Activated CD4-positive, alpha-beta T cell treated with anti-CD3 and anti-CD28 coated beads, Interleukin-2, amount 50 U/mL, for 24 hours (primary cell): ENCODE data around the gene MRPL36.

Experiments used
- DNase-seq, 2 donors: peaks; one replicate each; pipeline ENCODE4 v3.0.0-alpha.2; 2020; ENCODE audit warnings: low read depth in 1 of 2, low spot score in 1 of 2

MRPL36 gene

DNA sequence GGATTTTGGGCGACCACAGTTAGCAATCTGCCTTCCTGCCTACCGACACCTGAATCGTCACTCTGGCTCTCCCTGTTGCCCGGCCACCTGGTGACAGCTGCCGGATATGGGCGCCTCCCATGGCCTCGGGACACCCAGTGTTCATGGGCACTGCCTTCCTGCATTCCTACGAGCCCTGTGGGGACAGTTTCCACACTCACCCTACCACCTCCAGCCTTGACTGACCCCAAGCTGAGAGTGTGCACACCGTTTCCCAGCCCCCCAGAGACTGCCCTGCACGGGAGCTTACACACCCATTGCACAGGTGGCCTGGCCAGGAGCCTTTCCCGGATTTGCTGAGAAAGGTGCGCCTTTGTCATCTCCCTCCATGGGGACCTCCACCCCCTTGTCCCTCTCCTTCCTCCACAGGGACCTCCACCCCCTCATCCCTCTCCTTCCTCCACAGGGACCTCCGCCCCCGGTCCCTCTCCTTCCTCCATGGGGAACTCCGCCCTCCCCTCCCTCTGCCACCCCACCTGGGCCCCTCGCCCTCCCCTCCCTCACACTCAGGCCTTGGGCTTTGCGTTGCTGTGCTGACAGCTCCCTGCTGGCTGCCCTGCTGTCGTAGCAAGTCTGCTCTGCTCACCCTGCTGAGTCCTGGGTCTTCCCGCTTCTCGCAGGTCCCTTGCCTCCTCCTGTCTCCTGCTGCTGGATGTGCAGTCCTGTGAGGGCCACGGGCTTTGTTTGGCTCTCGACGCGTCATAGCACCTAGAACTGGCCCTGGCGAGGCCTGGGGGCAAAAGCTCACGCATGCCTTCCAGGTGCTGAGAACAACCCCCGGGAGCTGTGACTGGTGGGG lies 48.4 kb downstream of the MRPL36 start:
- DNase-seq = no peak

DNA sequence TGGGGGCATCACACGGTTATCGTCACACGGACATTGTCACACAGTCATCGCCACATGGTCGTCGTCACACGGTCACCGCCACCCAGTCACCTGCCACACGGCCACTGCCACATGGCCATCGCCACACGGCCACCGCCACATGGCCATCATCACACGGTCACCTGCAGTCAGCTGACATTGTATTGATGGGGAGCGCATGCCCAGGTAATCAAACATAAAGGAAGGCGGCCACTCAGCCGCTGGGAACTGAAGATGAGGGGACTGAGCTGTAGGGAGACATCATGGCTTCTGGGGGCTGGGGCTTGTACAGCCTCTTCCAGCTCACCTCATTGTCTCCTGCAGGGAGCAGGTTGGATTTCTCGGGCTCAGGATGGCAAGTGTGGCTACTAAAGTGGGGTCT lies 49.2 kb downstream of the MRPL36 start:
- no peak for DNase-seq

DNA sequence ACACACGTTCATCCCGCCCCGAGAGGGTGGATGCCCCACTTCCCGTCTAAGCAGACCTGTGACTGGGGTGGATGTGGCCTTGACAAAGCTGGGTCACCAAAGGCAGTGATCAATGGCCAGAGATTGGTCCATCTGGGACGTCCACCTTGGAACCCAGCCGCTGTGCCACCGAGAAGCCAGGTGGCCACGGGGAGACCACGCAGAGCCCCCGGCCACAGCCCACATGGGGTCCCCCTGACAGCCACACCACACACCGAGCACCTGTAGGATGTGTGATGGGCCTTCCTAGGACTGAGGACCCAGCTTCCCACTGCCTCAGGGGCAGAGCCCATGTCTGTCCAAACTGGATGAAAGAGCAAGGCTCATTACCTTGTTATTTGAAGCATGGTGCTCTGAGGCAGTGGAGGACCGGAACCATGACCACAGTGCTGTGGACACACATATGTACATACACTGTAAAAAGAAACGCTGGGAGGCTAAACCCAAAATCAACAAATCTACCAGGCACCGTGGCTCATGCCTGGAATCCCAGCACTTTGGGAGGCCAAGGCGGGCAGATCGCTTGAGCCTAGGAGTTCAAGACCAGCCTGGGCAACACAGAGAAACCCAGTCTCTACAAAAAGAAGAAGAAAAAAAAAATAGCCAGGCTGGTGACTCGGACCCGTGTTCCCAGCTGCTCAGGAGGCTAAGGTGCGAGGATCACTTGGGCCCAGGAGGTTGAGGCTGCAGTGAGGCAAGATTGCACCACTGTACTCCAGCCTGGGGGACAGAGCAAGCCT lies 50.1 kb downstream of the MRPL36 start:
- DNase-seq = no peak

DNA sequence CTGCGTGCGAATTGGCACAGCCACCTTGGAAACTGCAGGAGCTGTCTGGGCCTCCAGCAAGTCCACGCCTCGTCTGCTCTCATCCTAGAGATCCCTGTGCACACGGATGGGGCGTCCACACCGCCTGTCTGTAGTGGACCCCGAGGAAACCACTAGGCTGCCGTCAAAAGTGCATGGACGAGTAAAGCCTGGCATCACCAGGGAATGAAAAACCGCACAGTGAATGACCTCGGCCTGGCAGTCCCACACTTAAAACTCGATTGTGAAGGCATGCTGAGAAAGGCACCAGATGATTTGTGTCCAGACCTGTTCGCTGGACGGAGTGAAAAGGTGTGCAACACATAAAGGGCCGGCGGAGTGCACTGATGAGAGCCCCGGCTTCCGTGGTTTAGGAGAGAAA lies 50.8 kb downstream of the MRPL36 start:
- DNase-seq = no peak
